IMR-90 (cell line): ENCODE measurements around the gene GRK5. TPM values are rescaled to one million over a fixed set of nuclear protein-coding genes. Genes with fewer than 3 reads are reported as not detected.

Source experiments
- MAZ ChIP-seq: IDR thresholded peaks from 2 replicates; pipeline ENCODE4 v1.6.1; 2012; ENCODE audit warnings: low read depth, mild to moderate bottlenecking, low read length, improper control_type of control experiment, moderate library complexity, borderline replicate concordance
- MXI1 ChIP-seq: IDR thresholded peaks from 2 replicates; pipeline ENCODE4 v1.6.1; 2012; ENCODE audit warnings: low read depth, mild to moderate bottlenecking, low read length, moderate library complexity, borderline replicate concordance
- RAD21 ChIP-seq: IDR thresholded peaks from 2 replicates; pipeline ENCODE4 v1.6.1; 2012; ENCODE audit warnings: low read length, improper control_type of control experiment
- RCOR1 ChIP-seq: IDR thresholded peaks from 2 replicates; pipeline ENCODE4 v1.6.1; 2012; ENCODE audit warnings: mild to moderate bottlenecking, low read length, improper control_type of control experiment; ENCODE audit not compliant: insufficient replicate concordance
- polyA plus RNA-seq, 3 experiments: library from polyadenylated mRNA; depleted of rRNA; stranded (reverse); fragments of >200 nt; gene quantifications; 2 replicates each; pipeline ENCODE4 v1.2.3, GENCODE V29; 2012; ENCODE audit warnings: low replicate concordance in 1 of 3
- total RNA-seq: library from RNA; depleted of rRNA; stranded (reverse); fragments of >200 nt; gene quantifications from 2 replicates; pipeline ENCODE4 v1.2.3, GENCODE V29; 2012

Gene GRK5
- total and polyA plus RNA-seq, 2 of the 4 experiments (the other 2 are of a cell fraction) = 12.9 to 16.3 TPM

GRCh38 chr10:119415121-119415520 lies 207.8 kb downstream of the GRK5 start (continued):
- TF ChIP-seq RCOR1 (no peak), MAZ (no peak), RAD21 (no peak), MXI1 (no peak)
